Muscle layer of colon (tissue), 2 donors: ENCODE data around the gene AUTS2.
"Not testable (repeated sequence)": the region's sequence is repeated elsewhere in the genome, so short reads cannot be mapped to it uniquely, and the experiment has no call there.

Experiments
- H3K27ac ChIP-seq: one replicate; pipeline ENCODE4 v1.7.0; 2013; ENCODE audit warnings: low read depth, mild to moderate bottlenecking, low read length, moderate library complexity
- H3K27me3 ChIP-seq, 2 donors: one replicate each; pipeline ENCODE4 v1.7.0; 2013; ENCODE audit warnings: low read length in 2 of 2, mild to moderate bottlenecking in 2 of 2; ENCODE audit not compliant: insufficient read depth in 2 of 2, control insufficient read depth in 1 of 2
- H3K36me3 ChIP-seq: one replicate; pipeline ENCODE4 v1.7.0; 2013; ENCODE audit warnings: mild to moderate bottlenecking, low read length; ENCODE audit not compliant: insufficient read depth
- H3K4me1 ChIP-seq: one replicate; pipeline ENCODE4 v1.7.0; 2013; ENCODE audit warnings: mild to moderate bottlenecking, low read length; ENCODE audit not compliant: insufficient read depth
- H3K4me3 ChIP-seq, 2 donors: one replicate each; pipeline ENCODE4 v1.7.0; 2013; ENCODE audit warnings: low read length in 2 of 2, low read depth in 1 of 2, mild to moderate bottlenecking in 1 of 2, moderate library complexity in 1 of 2
- H3K9ac ChIP-seq: one replicate; pipeline ENCODE4 v1.7.0; 2013; ENCODE audit warnings: low read length
- H3K9me3 ChIP-seq: one replicate; pipeline ENCODE4 v1.7.0; 2013; ENCODE audit warnings: mild to moderate bottlenecking, low read length
- donor health status: abdominal sarcoma.
- donor health status: Adenocarcinoma of cecum.

Gene AUTS2

GRCh38 chr7:70645279-70645678, 1047.0 kb downstream of the AUTS2 start:
- Histone ChIP-seq H3K4me1 (no peaks in the 10 kb centered on the region), H3K27ac (no peak overlapping the region), H3K36me3 (no peaks in the 10 kb centered on the region), H3K9ac (no peak overlapping the region), H3K4me3 (no peak overlapping the region), H3K9me3 (no peaks in the 10 kb centered on the region), H3K27me3 (no peaks in the 10 kb centered on the region)

- Histone ChIP-seq H3K9ac (no peak overlapping the region), H3K4me1 (no peaks in the 10 kb centered on the region), H3K9me3 (no peaks in the 10 kb centered on the region), H3K27ac (no peak overlapping the region), H3K27me3 (no peaks in the 10 kb centered on the region), H3K4me3 (no peak overlapping the region), H3K36me3 (no peaks in the 10 kb centered on the region)
Measured at GRCh38 chr7:70645876-70646351, 1047.6 kb downstream of the AUTS2 start.

- no peaks in the 10 kb centered on the region for H3K36me3 ChIP-seq
- H3K27ac ChIP-seq = no peak overlapping the region
- H3K9me3 ChIP-seq = no peaks in the 10 kb centered on the region
- no peak overlapping the region for H3K9ac ChIP-seq
- no peak overlapping the region for H3K4me3 ChIP-seq
- no peaks in the 10 kb centered on the region for H3K27me3 ChIP-seq
- H3K4me1 ChIP-seq = no peaks in the 10 kb centered on the region
Measured at GRCh38 chr7:70646536-70647248, 1048.4 kb downstream of the AUTS2 start.

GRCh38 chr7:70647801-70648498, 1049.7 kb downstream of the AUTS2 start:
- Histone ChIP-seq H3K4me3 (no peak overlapping the region), H3K9ac (no peak overlapping the region), H3K4me1 (no peaks in the 10 kb centered on the region), H3K36me3 (no peaks in the 10 kb centered on the region), H3K27me3 (no peaks in the 10 kb centered on the region), H3K27ac (no peak overlapping the region), H3K9me3 (no peaks in the 10 kb centered on the region)

GRCh38 chr7:70648499-70648861, 1050.2 kb downstream of the AUTS2 start:
- H3K4me3 ChIP-seq, H3K36me3 ChIP-seq, H3K9ac ChIP-seq, H3K27me3 ChIP-seq, H3K4me1 ChIP-seq, H3K9me3 ChIP-seq, H3K27ac ChIP-seq: not testable (repeated sequence)

- Histone ChIP-seq H3K4me1 (no peaks in the 10 kb centered on the region), H3K4me3 (no peak overlapping the region), H3K27ac (no peak overlapping the region), H3K36me3 (no peaks in the 10 kb centered on the region), H3K9ac (no peak overlapping the region), H3K27me3 (no peaks in the 10 kb centered on the region), H3K9me3 (no peaks in the 10 kb centered on the region)
Measured at GRCh38 chr7:70649323-70649722, 1051.0 kb downstream of the AUTS2 start.

GRCh38 chr7:70654146-70654545, 1055.9 kb downstream of the AUTS2 start:
- H3K9ac ChIP-seq = no peak overlapping the region
- H3K4me1 ChIP-seq = no peaks in the 10 kb centered on the region
- no peaks in the 10 kb centered on the region for H3K27me3 ChIP-seq
- no peaks in the 10 kb centered on the region for H3K36me3 ChIP-seq
- no peak overlapping the region for H3K4me3 ChIP-seq
- no peaks in the 10 kb centered on the region for H3K9me3 ChIP-seq
- H3K27ac ChIP-seq = no peak overlapping the region

GRCh38 chr7:70654979-70655378, 1056.7 kb downstream of the AUTS2 start:
- H3K27me3 ChIP-seq = no peaks in the 10 kb centered on the region
- H3K9ac ChIP-seq = no peak overlapping the region
- no peak overlapping the region for H3K4me3 ChIP-seq
- no peaks in the 10 kb centered on the region for H3K9me3 ChIP-seq
- no peaks in the 10 kb centered on the region for H3K36me3 ChIP-seq
- no peak overlapping the region for H3K27ac ChIP-seq
- H3K4me1 ChIP-seq = no peaks in the 10 kb centered on the region

- H3K9me3 ChIP-seq = no peaks in the 10 kb centered on the region
- H3K27ac ChIP-seq = no peak overlapping the region
- H3K9ac ChIP-seq = no peak overlapping the region
- H3K4me3 ChIP-seq = no peak overlapping the region
- H3K27me3 ChIP-seq = no peaks in the 10 kb centered on the region
- no peaks in the 10 kb centered on the region for H3K36me3 ChIP-seq
- no peaks in the 10 kb centered on the region for H3K4me1 ChIP-seq
Measured at GRCh38 chr7:70655694-70656093, 1057.4 kb downstream of the AUTS2 start.

- Histone ChIP-seq H3K27ac (no peak overlapping the region), H3K4me3 (no peak overlapping the region), H3K9me3 (no peaks in the 10 kb centered on the region), H3K9ac (no peak overlapping the region), H3K4me1 (no peaks in the 10 kb centered on the region), H3K27me3 (no peaks in the 10 kb centered on the region), H3K36me3 (no peaks in the 10 kb centered on the region)
Measured at GRCh38 chr7:70657571-70657970, 1059.3 kb downstream of the AUTS2 start.

GRCh38 chr7:70657989-70658632, 1059.8 kb downstream of the AUTS2 start:
- H3K9ac ChIP-seq = no peak overlapping the region
- H3K36me3 ChIP-seq = no peaks in the 10 kb centered on the region
- H3K4me1 ChIP-seq = no peaks in the 10 kb centered on the region
- H3K27me3 ChIP-seq = no peaks in the 10 kb centered on the region
- H3K4me3 ChIP-seq = no peak overlapping the region
- H3K9me3 ChIP-seq = no peaks in the 10 kb centered on the region
- no peak overlapping the region for H3K27ac ChIP-seq
